GM12878 (cell line): Measurements from ENCODE around the gene UPK1B.

Experiments
- CEBPB ChIP-seq, 2 experiments: fragments of 150-350 bp in 1 of 2; IDR thresholded peaks; 2 replicates each; pipeline ENCODE4 v1.6.1; 2012 to 2014; ENCODE audit warnings: low read depth in 2 of 2, low read length in 2 of 2, borderline replicate concordance in 1 of 2, inconsistent platforms in 1 of 2
- EED ChIP-seq: sonication (generic); IDR thresholded peaks from 2 replicates; pipeline ENCODE4 v1.6.1; 2016; ENCODE audit warnings: antibody characterized with exemption, low read depth
- EZH2 ChIP-seq: IDR thresholded peaks from 2 replicates; pipeline ENCODE4 v1.6.1; 2012; ENCODE audit warnings: low read depth, mild to moderate bottlenecking, control low read depth, inconsistent platforms, low read length, borderline replicate concordance; ENCODE audit not compliant: control insufficient read depth
- NFYB ChIP-seq: IDR thresholded peaks from 2 replicates; pipeline ENCODE4 v1.6.1; 2011; ENCODE audit warnings: low read depth, mild to moderate bottlenecking, low read length, improper control_type of control experiment, moderate library complexity; ENCODE audit not compliant: insufficient read depth
- POLR2A ChIP-seq: IDR thresholded peaks from 2 replicates; pipeline ENCODE4 v1.6.1; 2011; ENCODE audit warnings: low read depth, mild to moderate bottlenecking, low read length
- SMC3 ChIP-seq: IDR thresholded peaks from 2 replicates; pipeline ENCODE4 v1.6.1; 2011; ENCODE audit warnings: low read length, improper control_type of control experiment, borderline replicate concordance
- SUZ12 ChIP-seq: fragments of 200-600 bp; sonication (generic); IDR thresholded peaks from one replicate; pipeline ENCODE4 v1.6.1; 2018; ENCODE audit warnings: antibody characterized with exemption, mild to moderate bottlenecking; ENCODE audit not compliant: unreplicated experiment
- TCF12 ChIP-seq: IDR thresholded peaks from 2 replicates; pipeline ENCODE4 v1.6.1; 2011; ENCODE audit warnings: low read depth, mild to moderate bottlenecking, low read length
- TF ChIP-seq, protein P1 (sequence below), 3 experiments: IDR thresholded peaks in 2 of 3; conservative IDR thresholded peaks in 1 of 3; 2 replicates each; pipeline ENCODE4 v1.5.1; 2011; ENCODE audit warnings: low read depth in 3 of 3, low read length in 3 of 3, mild to moderate bottlenecking in 3 of 3, control low read depth in 2 of 3, moderate library complexity in 2 of 3, inconsistent platforms in 1 of 3, mixed read lengths in 1 of 3; ENCODE audit not compliant: control insufficient read depth in 2 of 3, insufficient read depth in 1 of 3; ENCODE audit errors: extremely low read depth in 1 of 3
- TF ChIP-seq, protein P2 (sequence below): IDR thresholded peaks from 2 replicates; pipeline ENCODE4 v1.6.1; 2012; ENCODE audit warnings: mild to moderate bottlenecking, low read depth, low read length

DNA sequence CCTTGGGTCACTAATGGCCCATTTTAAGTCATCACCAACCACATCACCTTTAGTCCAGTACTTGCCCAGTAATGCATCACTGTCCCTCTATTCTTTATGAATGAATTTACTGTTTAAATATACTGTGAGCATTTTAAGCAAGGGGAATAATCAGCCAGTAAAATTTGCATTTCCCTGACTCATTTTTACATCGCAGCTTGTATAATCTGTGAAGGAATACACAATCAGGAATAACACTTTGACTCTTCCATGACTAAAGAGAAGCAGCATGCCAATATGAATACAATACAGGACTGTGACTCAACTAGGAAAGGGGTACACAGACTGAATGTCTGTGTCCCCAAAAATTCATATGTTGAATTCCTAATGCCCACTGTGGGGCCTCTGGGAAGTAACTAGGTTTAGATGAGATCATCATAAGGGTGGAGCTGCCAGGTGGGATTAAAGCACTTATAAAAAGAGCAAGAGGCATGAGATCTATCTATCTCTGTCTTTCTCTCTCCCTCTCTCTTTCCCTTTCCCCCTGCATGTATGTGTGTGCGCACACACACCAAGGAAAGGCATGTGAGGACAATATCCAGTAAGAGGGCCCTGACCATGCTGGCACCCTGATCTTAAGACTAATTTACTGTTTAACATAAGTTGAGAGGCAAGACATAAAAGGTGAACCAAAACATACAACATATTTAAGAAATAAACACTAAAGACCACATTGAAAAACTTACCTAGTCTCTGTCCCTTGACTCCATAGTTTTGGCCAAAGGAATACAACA lies 55.2 kb downstream of the UPK1B start:
- TF ChIP-seq CEBPB (IDR thresholded peaks at IDR 0.05; ENCODE audit: borderline replicate concordance in 1 of 2, low read depth in 2 of 2, low read length in 2 of 2) (no peak), SMC3 (no peak), SUZ12 (no peak), TCF12 (no peak), POLR2A (no peak), NFYB (no peak), EZH2 (no peak), EED (no peak)
- TF ChIP-seq, protein P1, sequence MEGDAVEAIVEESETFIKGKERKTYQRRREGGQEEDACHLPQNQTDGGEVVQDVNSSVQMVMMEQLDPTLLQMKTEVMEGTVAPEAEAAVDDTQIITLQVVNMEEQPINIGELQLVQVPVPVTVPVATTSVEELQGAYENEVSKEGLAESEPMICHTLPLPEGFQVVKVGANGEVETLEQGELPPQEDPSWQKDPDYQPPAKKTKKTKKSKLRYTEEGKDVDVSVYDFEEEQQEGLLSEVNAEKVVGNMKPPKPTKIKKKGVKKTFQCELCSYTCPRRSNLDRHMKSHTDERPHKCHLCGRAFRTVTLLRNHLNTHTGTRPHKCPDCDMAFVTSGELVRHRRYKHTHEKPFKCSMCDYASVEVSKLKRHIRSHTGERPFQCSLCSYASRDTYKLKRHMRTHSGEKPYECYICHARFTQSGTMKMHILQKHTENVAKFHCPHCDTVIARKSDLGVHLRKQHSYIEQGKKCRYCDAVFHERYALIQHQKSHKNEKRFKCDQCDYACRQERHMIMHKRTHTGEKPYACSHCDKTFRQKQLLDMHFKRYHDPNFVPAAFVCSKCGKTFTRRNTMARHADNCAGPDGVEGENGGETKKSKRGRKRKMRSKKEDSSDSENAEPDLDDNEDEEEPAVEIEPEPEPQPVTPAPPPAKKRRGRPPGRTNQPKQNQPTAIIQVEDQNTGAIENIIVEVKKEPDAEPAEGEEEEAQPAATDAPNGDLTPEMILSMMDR (IDR thresholded peaks at IDR 0.05 in 2 of 3, conservative IDR thresholded peaks at IDR 0.05 in 1 of 3; ENCODE audit: control insufficient read depth in 2 of 3, extremely low read depth in 1 of 3, insufficient read depth in 1 of 3, low read depth in 3 of 3, low read length in 3 of 3), result no peak
- TF ChIP-seq, protein P2, sequence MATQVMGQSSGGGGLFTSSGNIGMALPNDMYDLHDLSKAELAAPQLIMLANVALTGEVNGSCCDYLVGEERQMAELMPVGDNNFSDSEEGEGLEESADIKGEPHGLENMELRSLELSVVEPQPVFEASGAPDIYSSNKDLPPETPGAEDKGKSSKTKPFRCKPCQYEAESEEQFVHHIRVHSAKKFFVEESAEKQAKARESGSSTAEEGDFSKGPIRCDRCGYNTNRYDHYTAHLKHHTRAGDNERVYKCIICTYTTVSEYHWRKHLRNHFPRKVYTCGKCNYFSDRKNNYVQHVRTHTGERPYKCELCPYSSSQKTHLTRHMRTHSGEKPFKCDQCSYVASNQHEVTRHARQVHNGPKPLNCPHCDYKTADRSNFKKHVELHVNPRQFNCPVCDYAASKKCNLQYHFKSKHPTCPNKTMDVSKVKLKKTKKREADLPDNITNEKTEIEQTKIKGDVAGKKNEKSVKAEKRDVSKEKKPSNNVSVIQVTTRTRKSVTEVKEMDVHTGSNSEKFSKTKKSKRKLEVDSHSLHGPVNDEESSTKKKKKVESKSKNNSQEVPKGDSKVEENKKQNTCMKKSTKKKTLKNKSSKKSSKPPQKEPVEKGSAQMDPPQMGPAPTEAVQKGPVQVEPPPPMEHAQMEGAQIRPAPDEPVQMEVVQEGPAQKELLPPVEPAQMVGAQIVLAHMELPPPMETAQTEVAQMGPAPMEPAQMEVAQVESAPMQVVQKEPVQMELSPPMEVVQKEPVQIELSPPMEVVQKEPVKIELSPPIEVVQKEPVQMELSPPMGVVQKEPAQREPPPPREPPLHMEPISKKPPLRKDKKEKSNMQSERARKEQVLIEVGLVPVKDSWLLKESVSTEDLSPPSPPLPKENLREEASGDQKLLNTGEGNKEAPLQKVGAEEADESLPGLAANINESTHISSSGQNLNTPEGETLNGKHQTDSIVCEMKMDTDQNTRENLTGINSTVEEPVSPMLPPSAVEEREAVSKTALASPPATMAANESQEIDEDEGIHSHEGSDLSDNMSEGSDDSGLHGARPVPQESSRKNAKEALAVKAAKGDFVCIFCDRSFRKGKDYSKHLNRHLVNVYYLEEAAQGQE, result no peak
